ENCODE measurements around the gene PRLH.

DNA sequence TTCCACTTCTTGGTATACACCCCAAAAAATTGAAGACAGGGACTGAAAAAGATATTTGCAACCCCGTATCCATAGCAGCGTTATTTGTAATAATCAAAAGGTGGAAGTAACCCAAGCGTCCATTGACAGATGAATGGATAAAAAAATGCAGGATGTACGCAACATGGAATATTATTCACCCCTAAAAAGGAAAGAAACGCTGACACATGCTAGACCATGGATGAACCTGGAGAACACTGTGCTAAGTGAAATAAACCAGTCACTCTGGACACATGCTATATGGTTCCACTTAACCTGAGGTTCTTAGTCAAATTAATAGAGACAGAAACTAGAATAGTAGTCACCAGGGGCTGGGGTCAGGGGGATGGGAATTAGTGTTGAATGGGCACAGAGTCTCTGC, 38.6 kb upstream of the PRLH start:
- no peak for TF ChIP-seq EZH2 (IDR thresholded peaks at IDR 0.05; ENCODE audit: borderline replicate concordance, low read depth, low read length, poor library complexity, severe bottlenecking)
- TF ChIP-seq, protein P1, sequence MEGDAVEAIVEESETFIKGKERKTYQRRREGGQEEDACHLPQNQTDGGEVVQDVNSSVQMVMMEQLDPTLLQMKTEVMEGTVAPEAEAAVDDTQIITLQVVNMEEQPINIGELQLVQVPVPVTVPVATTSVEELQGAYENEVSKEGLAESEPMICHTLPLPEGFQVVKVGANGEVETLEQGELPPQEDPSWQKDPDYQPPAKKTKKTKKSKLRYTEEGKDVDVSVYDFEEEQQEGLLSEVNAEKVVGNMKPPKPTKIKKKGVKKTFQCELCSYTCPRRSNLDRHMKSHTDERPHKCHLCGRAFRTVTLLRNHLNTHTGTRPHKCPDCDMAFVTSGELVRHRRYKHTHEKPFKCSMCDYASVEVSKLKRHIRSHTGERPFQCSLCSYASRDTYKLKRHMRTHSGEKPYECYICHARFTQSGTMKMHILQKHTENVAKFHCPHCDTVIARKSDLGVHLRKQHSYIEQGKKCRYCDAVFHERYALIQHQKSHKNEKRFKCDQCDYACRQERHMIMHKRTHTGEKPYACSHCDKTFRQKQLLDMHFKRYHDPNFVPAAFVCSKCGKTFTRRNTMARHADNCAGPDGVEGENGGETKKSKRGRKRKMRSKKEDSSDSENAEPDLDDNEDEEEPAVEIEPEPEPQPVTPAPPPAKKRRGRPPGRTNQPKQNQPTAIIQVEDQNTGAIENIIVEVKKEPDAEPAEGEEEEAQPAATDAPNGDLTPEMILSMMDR (conservative IDR thresholded peaks at IDR 0.05; ENCODE audit: low read depth, low read length), result no peak
